GM18520 (cell line): ENCODE data around the gene ZC3H4.
"Not testable (repeated sequence)": the region's sequence is repeated elsewhere in the genome, so short reads cannot be mapped to it uniquely, and the experiment has no call there.

Experiments
- ATAC-seq: cut with Tn5 transposase; IDR thresholded peaks from one replicate; pipeline ENCODE4 v1.9.1; 2021; ENCODE audit not compliant: unreplicated experiment

The ZC3H4 gene

GRCh38 chr19:47050562-47050961, 63.0 kb downstream of the ZC3H4 start:
- not testable (repeated sequence) for ATAC-seq

DNA sequence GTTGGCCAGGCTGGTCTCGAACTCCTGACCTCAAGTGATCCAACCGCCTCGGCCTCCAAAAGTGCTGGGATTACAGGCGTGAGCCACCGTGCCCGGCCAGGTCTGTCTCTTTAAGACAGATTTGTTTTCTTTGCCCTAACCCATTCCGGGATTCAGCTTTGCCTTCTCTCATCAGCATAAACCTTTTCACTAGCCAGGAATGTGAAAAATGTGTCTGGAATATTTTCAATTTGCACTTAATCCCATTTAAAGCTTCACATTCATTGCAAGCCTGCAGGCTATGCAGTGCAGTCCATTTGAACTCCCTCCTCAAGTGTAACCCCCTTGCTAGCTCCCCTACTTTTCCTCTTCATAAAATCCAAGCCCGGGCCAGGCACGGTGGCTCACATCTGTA, 64.3 kb downstream of the ZC3H4 start:
- no peak for ATAC-seq

GRCh38 chr19:47047763-47048405, 65.7 kb downstream of the ZC3H4 start:
- peak; percentile 17 for ATAC-seq

DNA sequence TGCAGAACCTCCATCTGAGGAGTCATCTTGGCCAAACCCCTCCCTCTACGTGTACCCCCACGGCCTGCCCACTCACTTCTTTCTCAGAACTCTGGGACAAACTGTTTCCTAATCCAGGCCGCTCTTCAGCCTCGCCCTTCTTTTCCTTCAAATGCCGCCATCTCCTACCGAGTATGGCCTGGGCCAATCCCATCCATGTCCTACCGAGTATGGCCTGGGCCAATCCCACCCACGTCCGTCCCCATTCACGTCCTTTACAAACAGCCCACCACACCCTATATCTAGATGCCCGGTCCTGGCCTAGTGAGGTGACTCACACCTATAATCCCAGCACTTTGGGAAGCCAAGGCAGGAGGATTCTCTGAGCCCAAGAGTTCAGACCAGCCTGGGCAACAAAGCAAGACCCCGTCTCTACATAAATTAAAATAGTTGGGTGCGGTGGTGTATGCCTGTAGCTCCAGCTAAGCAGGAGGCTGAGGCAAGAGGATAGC, 66.3 kb downstream of the ZC3H4 start:
- ATAC-seq, result no peak

DNA sequence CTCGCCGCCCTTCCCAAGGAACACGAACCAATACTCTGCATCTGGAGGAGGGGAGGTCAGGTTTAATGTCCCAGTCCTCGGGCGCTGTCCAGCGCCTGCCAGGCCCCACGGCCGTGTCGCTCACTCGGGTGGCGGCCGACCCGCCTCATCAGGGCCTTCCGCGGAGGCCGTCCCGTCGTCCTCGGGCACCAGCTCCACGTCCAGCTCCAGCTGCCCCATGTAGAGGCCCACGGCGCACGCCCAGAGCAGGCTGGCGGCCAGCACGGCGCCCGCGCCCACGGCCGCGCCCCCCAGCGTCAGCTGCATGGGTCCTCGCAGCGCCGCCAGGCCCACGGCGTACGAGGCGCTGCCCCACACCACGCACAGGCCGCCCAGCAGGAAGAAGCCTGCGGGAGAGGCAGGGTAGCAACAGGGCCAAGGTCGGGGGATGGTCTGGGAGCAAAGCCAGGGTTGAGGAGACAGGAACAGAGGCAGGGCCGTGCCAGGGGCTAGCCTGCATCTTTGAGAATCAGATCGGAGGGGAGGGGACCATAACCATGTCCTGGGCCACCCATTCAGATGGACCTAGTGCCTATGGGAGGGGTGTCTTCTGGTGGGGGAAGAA, 67.6 kb downstream of the ZC3H4 start:
- no peak for ATAC-seq

- ATAC-seq, result no peak
Observed at GRCh38 chr19:47044946-47045866, 68.4 kb downstream of the ZC3H4 start.

- no peak for ATAC-seq
Observed at GRCh38 chr19:47040869-47041268, 72.7 kb downstream of the ZC3H4 start.

GRCh38 chr19:47039239-47039874, 74.2 kb downstream of the ZC3H4 start:
- no peak for ATAC-seq

DNA sequence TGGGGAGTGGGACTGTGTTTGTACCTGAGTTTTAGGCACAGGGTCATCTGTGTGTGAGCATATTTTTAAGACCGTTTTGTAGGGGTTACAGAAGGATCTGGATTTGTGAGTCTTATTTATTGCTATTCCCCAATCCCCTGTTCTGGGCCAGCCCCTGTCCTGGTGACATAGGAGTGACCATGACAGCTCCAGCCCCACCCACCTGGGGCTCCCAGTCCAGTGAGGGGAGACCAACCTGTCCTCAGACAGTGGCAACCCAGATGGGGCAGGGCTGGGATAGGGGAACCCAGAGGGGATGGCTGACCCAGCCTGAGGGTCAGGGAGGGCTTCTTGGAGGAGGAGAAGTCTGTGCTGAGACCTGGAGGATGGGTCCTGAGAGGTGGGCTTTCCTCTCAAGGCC, 75.8 kb downstream of the ZC3H4 start:
- ATAC-seq, result no peak

GRCh38 chr19:47036097-47036651, 77.4 kb downstream of the ZC3H4 start:
- ATAC-seq, result no peak

DNA sequence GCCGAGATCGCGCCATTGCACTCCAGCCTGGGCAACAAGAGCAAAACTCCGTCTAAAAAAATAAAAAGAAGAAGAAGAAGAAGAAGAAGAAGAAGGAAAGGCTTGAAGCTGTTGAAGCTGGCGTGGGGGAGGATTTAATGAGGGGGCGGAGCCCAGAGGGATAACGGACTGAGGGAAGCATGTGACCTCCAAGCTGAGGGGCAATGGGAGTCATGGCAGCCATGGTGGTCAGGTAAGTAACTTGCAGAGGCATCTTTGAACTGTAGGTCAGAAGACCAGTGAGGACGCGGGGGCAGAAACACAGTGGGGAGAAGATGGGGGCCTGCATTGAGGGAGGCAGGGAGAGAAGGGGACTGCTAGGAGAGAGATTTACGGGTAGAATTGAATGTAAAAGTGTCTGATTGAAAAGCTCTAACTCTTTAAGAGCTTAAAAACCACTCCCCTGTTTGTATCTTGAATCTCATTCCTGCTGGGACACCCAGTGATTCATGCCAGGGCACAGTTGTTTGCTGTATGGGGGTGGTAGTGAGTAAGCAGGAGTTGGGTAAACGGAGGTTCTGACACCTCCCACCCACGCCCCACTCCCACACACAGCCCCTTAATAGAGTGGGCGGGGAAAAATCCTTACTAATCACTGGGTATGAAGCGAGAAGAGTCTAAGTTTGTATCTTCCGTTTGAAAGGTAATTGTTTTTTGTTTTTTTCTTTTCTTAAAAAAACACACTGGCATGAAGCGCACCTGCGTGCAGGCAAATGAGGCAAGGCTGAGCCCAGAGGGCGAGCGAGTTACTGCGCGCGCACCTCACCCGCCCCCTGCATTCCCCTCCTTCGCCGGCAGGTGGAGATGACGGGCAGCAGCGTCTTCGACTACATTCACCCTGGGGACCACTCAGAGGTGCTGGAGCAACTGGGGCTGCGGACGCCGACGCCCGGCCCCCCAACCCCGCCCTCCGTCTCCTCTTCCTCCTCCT, 78.2 kb downstream of the ZC3H4 start:
- peak; percentile 83 for ATAC-seq

DNA sequence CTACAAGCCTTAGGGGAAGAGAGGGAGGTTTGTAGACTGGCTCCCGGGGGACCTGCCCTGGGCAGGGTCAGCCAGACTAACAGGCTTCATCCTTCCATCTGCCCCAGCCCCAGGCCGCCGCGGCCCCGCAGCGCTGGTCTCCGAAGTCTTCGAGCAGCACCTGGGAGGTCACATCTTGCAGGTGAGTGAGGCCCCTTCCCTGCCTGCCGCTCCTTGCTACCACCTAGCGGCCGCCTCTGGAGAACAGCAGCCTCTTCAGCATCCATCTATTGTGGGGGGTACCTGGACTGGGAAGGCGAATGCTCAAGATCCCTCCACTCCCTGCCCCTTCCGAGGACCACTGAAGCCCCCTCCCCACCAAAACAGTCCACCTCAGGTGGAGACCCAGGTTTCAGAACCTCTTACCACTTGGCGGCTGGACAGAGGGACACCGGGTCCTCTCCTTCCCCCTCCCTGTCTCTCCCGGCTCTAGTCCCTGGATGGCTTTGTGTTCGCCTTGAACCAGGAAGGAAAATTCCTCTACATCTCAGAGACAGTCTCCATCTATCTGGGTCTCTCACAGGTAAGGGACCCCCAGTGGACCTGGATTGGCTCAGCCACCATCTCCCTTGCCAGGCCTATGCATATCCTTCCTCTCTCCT, 81.3 kb downstream of the ZC3H4 start:
- ATAC-seq, result no peak

- ATAC-seq, result no peak
Observed at GRCh38 chr19:47028195-47028601, 85.4 kb downstream of the ZC3H4 start.

- ATAC-seq, result no peak
Observed at GRCh38 chr19:47027586-47028088, 85.9 kb downstream of the ZC3H4 start.

DNA sequence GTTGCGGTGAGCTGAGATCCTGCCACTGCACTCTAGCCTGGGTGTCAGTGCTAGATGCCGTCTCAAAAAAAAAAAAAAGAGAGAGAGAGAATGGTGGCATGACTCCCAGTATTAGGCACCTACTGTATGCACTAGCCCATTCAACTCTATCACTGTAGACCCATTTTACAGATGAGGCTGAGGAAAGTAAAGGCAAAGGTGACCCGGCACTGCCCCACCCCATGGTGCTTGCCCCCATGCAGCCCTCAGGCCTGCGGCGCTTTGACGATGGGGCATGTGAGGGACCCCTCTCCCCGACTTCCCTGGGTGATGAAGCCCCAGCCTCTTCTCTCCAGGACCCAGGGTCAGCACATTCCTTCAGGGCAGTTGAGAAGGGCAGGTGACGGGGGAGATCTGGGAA, 86.7 kb downstream of the ZC3H4 start:
- ATAC-seq, result no peak

GRCh38 chr19:47026156-47026555, 87.4 kb downstream of the ZC3H4 start:
- no peak for ATAC-seq

GRCh38 chr19:47024502-47024901, 89.1 kb downstream of the ZC3H4 start:
- no peak for ATAC-seq

DNA sequence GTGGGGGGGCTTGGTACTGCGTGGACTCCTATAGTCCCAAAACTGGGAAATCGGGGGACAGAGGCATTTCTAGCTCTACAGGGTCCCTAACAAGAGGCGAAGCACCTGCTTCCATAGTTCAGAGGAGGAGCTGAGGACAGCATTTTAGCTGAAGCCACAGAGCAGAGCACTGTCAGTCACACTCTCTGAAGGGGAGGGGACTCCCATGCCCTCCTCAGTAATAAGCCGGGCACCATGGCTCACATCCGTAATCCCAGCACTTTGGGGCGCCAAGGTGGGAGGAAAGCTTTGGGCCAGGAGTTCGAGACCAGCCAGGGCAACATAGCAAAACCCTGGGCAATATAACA, 90.2 kb downstream of the ZC3H4 start:
- no peak for ATAC-seq
